Aortic smooth muscle cell (primary cell): ENCODE data around the gene ERG28. TPM values are rescaled to one million over a fixed set of nuclear protein-coding genes. Genes with fewer than 3 reads are reported as not detected.

ENCODE experiments used
- total RNA-seq: library from RNA; depleted of rRNA; stranded (reverse); fragments of >200 nt; gene quantifications from 2 replicates; pipeline ENCODE4 v1.2.3, GENCODE V29; 2014

The ERG28 gene, protein sequence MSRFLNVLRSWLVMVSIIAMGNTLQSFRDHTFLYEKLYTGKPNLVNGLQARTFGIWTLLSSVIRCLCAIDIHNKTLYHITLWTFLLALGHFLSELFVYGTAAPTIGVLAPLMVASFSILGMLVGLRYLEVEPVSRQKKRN
- total RNA-seq = 4.6 and 6.3 TPM in 2 replicates

GRCh38 chr14:75660630-75661498 is at the start of gene ERG28, which contains the start of gene TTLL5:
ERG28 (minus strand) TSS chr14:75660876; CDS start chr14:75657502, 3,374 bp downstream.
TTLL5 (plus strand) TSS chr14:75661246; CDS start chr14:75663150, 1,904 bp downstream.

Other genes with a start within 250 kb of the ERG28 start
- 18.9 and 24.4 TPM in 2 replicates for gene JDP2, start 232.9 kb downstream of the ERG28 start, total RNA-seq
- gene BATF, start 138.4 kb downstream of the ERG28 start, total RNA-seq = 0.12 and 1.8 TPM in 2 replicates
- 0.75 and 0.79 TPM in 2 replicates for gene FLVCR2, start 82.3 kb downstream of the ERG28 start, total RNA-seq
- 24.8 and 29.1 TPM in 2 replicates for gene TTLL5, start 370 bp upstream of the ERG28 start, total RNA-seq